Nephron progenitor cell (in vitro differentiated cells): ENCODE results near the gene ANKRD13B.
A peak's percentile ranks its signal among the peaks of the same experiment; 100 is the strongest.
"Not testable (repeated sequence)": the region's sequence is repeated elsewhere in the genome, so short reads cannot be mapped to it uniquely, and the experiment has no call there.

Experiments used
- DNase-seq: peaks from one replicate; pipeline ENCODE4 v3.0.0; 2021
- H3K27ac Mint-ChIP-seq: 2 replicates; pipeline ENCODE4 v1.8.0; 2021; ENCODE audit warnings: mild to moderate bottlenecking, moderate library complexity, mixed read lengths
- H3K27me3 Mint-ChIP-seq: 2 replicates; pipeline ENCODE4 v1.8.0; 2021; ENCODE audit warnings: mild to moderate bottlenecking, low read depth, mixed read lengths; ENCODE audit not compliant: poor library complexity
- H3K36me3 Mint-ChIP-seq: 2 replicates; pipeline ENCODE4 v1.8.0; 2021; ENCODE audit warnings: low read depth, mixed read lengths
- H3K4me1 Mint-ChIP-seq: 2 replicates; pipeline ENCODE4 v1.8.0; 2021; ENCODE audit warnings: mixed read lengths
- H3K4me3 Mint-ChIP-seq: 2 replicates; pipeline ENCODE4 v1.8.0; 2021; ENCODE audit warnings: mild to moderate bottlenecking, moderate library complexity, mixed read lengths
- H3K9me3 Mint-ChIP-seq: 2 replicates; pipeline ENCODE4 v1.8.0; 2021; ENCODE audit warnings: mild to moderate bottlenecking, moderate library complexity, mixed read lengths
- TF ChIP-seq, protein P1 (sequence below): fragments of 200-600 bp; sonication (generic); IDR thresholded peaks from 2 replicates; pipeline ENCODE4 v1.5.0; 2021; ENCODE audit warnings: antibody characterized with exemption

Gene ANKRD13B

DNA sequence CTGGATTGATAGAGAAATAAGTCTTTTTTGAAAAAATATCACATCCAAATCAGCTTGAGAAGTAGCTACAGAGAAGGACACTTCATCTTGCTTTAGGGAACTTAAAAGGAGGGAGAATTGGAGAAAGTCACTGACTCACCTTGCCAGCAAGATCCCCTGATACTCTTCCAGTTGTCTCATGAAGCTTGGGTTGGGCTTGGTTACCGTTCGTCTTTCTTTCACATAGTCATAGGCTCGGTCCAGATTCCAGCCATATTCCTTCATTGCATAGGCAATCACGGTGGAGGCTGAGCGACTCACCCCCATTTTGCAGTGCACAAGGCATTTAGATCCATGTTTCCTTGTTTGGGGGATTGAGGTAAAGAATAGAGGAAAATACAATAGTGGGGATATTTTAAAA is 55.1 kb downstream of the ANKRD13B start:
- H3K9me3 Mint-ChIP-seq: no peaks in the 10 kb centered on the region
- TF ChIP-seq, protein P1, sequence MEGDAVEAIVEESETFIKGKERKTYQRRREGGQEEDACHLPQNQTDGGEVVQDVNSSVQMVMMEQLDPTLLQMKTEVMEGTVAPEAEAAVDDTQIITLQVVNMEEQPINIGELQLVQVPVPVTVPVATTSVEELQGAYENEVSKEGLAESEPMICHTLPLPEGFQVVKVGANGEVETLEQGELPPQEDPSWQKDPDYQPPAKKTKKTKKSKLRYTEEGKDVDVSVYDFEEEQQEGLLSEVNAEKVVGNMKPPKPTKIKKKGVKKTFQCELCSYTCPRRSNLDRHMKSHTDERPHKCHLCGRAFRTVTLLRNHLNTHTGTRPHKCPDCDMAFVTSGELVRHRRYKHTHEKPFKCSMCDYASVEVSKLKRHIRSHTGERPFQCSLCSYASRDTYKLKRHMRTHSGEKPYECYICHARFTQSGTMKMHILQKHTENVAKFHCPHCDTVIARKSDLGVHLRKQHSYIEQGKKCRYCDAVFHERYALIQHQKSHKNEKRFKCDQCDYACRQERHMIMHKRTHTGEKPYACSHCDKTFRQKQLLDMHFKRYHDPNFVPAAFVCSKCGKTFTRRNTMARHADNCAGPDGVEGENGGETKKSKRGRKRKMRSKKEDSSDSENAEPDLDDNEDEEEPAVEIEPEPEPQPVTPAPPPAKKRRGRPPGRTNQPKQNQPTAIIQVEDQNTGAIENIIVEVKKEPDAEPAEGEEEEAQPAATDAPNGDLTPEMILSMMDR: no peak
- peaks cover 5% of the 10 kb centered on the region for H3K27me3 Mint-ChIP-seq
- DNase-seq: no peak
- H3K4me3 Mint-ChIP-seq: no peak overlapping the region
- no peak overlapping the region for H3K27ac Mint-ChIP-seq
- peaks cover 24% of the 10 kb centered on the region for H3K36me3 Mint-ChIP-seq
- peaks cover 28% of the 10 kb centered on the region for H3K4me1 Mint-ChIP-seq

DNA sequence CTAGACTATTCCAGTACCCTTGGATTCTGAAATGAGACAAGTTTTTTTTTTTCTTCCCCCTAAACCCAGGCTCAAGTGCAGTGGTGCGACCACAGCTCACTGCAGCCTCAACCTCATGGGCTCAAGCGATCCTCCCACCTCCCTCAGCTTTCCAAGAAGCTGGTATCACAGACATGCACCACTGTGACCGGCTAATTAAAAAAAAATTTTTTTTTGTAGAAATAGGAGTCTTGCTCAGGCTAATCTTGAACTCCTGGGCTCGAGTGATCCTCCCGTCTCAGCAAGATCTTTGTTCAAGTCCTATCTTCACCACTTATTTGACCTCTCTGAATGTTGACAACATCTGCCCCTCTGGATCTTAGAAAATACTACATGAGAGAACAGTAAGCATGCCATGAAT is 56.4 kb downstream of the ANKRD13B start:
- H3K27ac Mint-ChIP-seq: no peak overlapping the region
- TF ChIP-seq, protein P1: no peak
- no peak for DNase-seq

DNA sequence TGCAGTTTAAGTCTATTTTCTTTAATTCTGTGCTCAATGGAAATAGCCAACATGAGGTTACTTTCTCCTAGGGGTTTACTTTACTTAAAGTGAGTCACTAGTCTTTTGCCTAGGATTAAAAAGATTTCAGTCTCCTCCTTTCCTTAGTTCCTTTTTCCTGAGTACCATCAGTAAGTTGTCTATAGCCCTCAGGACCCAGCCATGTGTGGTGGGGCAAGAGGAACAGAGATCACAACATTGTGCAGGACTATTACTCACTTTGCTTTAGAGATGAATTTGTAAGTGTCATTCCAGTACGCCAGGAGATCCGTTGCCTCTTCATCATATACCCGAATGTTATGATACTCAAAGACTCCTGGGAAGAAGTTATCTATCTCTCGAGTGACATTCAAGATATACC is 57.5 kb downstream of the ANKRD13B start:
- peak overlapping the region; percentile 69 for H3K27ac Mint-ChIP-seq
- TF ChIP-seq, protein P1: no peak
- H3K36me3 Mint-ChIP-seq: peaks cover 22% of the 10 kb centered on the region
- peaks cover 5% of the 10 kb centered on the region for H3K27me3 Mint-ChIP-seq
- peaks cover 6% of the 10 kb centered on the region for H3K4me1 Mint-ChIP-seq
- no peak for DNase-seq
- H3K9me3 Mint-ChIP-seq: no peaks in the 10 kb centered on the region
- no peak overlapping the region for H3K4me3 Mint-ChIP-seq

More for the DNA sequence above, 56.4 kb downstream of the ANKRD13B start:
- no peaks in the 10 kb centered on the region for H3K9me3 Mint-ChIP-seq
- H3K36me3 Mint-ChIP-seq: peaks cover 24% of the 10 kb centered on the region
- peaks cover 15% of the 10 kb centered on the region for H3K4me1 Mint-ChIP-seq
- H3K27me3 Mint-ChIP-seq: peaks cover 5% of the 10 kb centered on the region
- no peak overlapping the region for H3K4me3 Mint-ChIP-seq

DNA sequence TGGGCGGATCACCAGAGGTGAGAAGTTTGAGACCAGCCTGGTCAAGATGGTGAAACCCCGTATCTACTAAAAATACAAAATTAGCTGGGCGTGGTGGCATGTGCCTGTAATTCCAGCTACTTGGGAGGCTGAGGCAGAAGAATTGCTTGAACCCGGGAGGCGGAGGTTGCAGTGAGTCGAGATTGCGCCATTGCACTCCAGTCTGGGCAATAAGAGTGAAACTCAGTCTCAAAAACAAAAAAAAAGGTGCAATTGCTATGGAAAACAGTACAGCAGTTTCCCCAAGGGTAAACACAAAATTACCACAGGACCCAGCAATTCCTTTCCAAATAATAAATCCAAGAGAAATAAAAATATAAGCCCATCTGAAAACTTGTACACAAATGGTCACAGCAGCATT is 59.0 kb downstream of the ANKRD13B start:
- not testable (repeated sequence) for DNase-seq, H3K9me3 Mint-ChIP-seq, H3K27me3 Mint-ChIP-seq, H3K27ac Mint-ChIP-seq, H3K4me1 Mint-ChIP-seq, H3K4me3 Mint-ChIP-seq
- H3K36me3 Mint-ChIP-seq: peaks cover 29% of the 10 kb centered on the region

DNA sequence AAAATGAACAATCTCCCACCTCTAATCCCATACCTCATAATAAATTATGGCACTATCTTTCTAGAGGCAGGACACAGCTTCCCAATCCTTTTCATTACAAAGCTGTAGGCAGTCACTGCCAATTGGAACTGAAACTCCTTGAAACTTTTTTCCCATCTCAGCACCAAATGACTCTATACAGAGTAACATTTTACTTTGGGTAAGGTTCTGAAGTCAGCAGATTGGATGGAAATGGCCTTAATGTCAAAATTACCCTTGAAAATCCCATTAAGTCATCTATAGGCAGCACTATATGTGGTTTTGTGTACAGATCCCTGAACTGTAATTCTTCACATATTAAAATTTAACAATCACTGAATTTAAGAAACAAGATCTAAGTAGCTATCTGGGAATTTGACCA is 60.0 kb downstream of the ANKRD13B start:
- Mint-ChIP-seq H3K4me3 (no peak overlapping the region), H3K27ac (no peak overlapping the region), H3K9me3 (no peaks in the 10 kb centered on the region), H3K36me3 (peaks cover 23% of the 10 kb centered on the region), H3K27me3 (no peaks in the 10 kb centered on the region), H3K4me1 (no peaks in the 10 kb centered on the region)
- no peak for DNase-seq
- TF ChIP-seq, protein P1: no peak

DNA sequence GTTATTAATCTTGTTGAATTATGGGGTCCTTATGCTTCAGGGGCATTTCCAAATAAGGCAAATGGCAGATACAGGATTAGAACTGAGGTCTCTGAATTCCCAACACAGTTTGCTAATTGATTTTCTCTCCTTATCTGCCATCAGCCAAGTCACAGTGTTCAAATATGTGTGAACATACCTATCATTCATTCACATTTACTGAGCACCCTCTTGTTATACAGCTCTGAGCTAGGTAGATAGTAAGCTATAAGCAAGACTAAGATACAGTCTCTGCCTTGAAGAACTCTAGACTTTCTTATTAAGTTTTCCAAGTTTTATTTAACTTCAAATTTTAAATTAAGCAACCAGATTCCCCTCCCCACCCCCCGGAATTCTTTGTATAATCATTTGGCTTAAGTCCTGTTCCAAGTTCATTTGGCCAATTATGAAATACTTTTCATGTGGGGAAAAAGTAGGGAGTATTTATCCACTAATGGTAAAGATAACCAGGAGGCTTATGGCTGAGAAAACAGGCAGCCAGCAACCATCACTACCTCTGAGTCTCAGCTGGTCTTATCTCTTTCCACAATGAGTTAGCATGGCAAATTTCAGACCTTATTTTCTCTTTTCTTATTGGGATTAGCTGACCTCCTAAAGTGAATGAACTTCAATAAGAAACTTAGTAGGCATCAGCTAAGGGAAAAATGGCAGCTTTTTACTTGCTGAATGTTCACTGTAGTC is 61.2 kb downstream of the ANKRD13B start:
- no peaks in the 10 kb centered on the region for H3K27me3 Mint-ChIP-seq
- no peaks in the 10 kb centered on the region for H3K4me1 Mint-ChIP-seq
- peaks cover 22% of the 10 kb centered on the region for H3K36me3 Mint-ChIP-seq
- no peak overlapping the region for H3K4me3 Mint-ChIP-seq
- no peak for DNase-seq
- TF ChIP-seq, protein P1: no peak
- H3K27ac Mint-ChIP-seq: no peak overlapping the region
- no peaks in the 10 kb centered on the region for H3K9me3 Mint-ChIP-seq
